GM21529 (cell line): ENCODE measurements around the gene CYTH2.
"Not testable (repeated sequence)": the region's sequence is repeated elsewhere in the genome, so short reads cannot be mapped to it uniquely, and the experiment has no call there.

ENCODE experiments used
- ATAC-seq: cut with Tn5 transposase; IDR thresholded peaks from one replicate; pipeline ENCODE4 v1.9.1; 2021; ENCODE audit not compliant: unreplicated experiment

CYTH2 gene

GRCh38 chr19:48477067-48477685 lies 8.0 kb downstream of the CYTH2 start:
- no peak for ATAC-seq

GRCh38 chr19:48477698-48478338 lies 8.6 kb downstream of the CYTH2 start:
- no peak for ATAC-seq

- no peak for ATAC-seq
Observed at GRCh38 chr19:48478339-48479256, 9.4 kb downstream of the CYTH2 start.

GRCh38 chr19:48479686-48480085 lies 10.5 kb downstream of the CYTH2 start:
- no peak for ATAC-seq

- no peak for ATAC-seq
Observed at GRCh38 chr19:48480183-48480557, 11.0 kb downstream of the CYTH2 start.

GRCh38 chr19:48480558-48481500 lies 11.7 kb downstream of the CYTH2 start:
- ATAC-seq: no peak

DNA sequence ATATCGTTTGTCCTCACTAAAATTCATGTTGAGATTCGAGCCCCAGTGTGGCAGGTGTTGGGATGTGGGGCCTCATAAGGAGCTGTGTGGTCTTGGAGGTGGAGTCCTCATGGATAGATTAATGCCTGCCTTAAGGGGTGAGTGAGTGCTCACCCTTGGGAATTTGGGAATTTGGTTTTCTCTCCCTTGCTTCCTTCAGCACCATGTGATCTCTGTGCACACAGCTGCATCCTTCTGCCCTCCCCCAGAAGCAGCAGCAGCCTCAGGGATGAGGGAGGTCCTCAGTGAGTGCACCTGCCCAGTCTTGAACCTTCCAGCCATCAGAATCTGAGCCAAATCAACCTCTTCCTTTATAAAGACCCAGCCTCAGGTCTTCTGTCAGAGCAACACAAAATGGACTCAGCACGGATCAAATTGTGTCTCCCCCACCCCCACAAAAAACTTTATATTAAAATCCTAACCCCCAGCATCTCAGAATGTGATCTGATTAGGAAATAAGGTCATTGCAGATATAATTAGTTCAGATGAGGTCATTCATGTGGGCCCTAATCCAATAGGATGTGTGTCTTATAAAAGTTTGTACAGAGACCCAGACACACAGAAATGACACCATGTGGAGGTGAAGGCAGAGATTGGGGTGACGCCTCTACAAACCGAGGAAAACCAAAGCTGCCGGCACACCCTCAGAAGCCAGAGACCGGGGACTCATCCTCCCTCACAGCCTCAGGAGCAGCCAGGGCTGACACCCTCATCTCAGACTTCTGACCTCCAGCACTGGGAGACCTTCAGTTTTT lies 12.9 kb downstream of the CYTH2 start:
- ATAC-seq: no peak

DNA sequence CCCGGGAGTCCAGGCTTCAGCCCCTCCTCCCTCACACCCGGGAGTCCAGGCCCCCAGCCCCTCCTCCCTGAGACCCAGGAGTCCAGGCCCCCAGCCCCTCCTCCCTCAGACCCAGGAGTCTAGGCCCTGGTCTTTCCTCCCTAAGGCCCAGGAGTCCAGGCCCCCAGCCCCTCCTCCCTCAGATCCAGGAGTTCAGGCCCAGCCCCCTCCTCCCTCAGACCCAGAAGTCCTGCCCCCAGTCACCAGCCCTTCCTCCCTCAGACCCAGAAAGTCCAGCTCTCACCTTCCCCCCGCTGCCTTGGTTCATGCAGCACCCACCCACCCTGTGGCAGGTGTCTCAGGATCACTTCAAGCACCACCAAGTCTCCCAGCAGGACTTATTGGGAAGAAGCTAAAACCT lies 14.1 kb downstream of the CYTH2 start:
- ATAC-seq: no peak

DNA sequence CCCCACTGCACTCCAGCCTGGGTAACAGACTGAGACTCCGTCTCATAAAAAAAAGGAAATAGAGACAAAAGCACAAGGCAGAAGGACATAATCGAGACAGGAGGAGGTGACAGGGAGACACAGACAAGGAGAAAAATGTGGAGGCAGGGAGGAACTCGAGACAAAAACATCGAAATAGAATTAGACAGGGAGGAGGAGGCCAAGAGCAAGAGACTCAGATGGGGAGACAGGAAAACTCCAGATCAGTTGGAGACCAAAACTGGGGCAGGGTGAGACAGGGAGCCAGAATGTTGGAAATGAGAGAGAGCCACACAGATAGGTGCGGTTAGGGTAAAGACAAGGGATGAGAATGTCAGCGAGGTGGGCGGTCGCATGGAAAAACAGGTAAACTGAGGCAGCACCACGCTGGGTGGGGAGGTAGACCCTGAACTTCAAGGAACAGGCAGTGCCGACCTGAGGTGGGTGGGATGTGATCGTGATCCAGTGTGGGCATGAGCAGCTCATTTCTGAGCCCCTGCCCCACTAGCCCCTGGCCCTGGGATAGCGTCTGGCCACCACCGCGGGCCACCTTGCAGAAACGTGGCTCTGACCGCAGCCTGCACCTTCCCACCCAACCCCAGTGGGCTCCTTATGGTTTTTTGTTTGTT lies 15.2 kb downstream of the CYTH2 start:
- ATAC-seq: no peak

GRCh38 chr19:48484931-48485612 lies 15.9 kb downstream of the CYTH2 start:
- ATAC-seq: no peak

DNA sequence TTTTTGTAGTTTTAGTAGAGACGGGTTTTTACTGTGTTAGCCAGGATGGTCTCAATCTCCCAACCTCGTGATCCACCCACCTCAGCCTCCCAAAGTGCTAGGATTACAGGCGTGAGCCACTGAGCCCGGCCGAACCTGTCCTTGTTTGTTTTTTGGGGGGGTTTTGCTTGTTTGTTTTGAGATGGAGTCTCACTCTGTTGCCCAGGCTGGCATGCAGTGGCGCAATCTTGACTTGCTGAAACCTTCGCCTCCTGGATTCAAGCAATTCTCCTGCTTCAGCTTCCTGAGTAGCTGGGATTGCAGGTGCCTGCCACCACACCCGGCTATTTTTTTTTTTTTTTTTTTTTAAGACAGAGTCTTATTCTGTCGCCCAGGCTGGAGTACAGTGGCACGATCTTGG lies 17.5 kb downstream of the CYTH2 start:
- not testable (repeated sequence) for ATAC-seq

DNA sequence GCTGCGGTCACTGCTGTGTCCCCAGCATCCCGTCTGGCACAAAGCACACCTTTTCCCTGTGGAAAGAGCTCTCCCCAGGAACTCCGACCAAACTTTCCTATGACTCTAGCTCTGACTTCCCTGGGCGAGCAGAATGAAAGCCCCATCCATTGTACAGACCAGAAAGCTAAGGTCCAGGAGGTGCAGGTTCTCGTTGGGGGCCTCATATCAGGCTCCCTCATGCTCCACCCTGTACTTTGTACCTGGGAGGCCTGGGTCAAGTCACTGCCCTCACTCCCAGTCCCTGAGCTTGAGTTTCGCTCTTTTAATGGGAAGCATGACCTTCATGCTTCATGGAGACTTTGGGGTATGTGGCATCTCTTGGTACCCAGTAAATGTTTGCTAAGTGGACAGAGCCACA lies 18.4 kb downstream of the CYTH2 start:
- no peak for ATAC-seq

GRCh38 chr19:48487948-48488347 lies 18.8 kb downstream of the CYTH2 start:
- no peak for ATAC-seq

DNA sequence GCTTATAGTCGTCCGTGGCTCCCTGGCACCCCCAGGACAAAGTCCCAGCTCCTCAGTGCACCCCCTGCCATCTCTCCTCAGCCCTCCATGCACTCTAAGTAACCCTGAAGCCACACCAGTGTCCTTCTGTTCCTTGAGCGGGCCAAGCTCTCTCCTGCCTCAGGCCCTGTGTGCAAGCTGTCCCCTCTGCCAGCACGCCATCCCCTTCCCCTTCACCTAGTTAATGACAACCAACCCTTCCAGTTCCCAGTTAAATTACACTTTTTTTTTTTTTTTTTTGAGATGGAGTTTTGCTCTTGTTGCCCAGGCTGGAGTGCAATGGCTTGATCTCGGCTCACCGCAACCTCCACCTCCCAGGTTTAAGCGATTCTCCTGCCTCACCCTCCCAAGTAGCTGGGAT lies 19.3 kb downstream of the CYTH2 start:
- ATAC-seq: not testable (repeated sequence)

DNA sequence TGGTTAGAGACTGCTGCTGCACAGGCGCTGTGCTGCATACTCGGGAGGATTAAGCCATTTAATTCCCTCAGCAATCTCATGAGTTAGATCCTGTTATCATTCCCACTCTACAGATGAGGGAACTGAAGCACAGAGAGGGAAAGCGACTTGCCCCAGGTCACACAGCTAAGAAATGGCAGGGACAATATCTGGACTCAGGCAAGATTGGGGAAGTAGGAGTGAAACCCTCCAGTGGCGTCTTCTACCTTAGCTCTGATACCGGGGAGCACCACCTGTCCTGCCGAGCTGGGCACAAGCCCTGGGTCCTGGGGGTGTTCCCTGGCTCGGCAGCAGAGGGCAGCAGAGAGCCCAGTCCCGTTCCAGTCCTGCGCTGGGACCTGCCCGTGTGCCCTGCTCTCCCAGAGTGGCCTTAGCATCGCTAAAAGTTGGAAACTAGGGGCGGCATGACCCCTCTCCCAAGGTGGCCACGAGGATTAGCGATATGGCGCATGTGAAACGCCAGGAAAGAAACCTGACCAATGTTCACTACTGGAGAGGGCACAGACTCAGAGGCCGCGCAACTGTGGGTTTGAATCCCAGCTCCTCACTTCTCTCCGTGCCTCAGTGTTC lies 20.5 kb downstream of the CYTH2 start:
- ATAC-seq: no peak

- no peak for ATAC-seq
Observed at GRCh38 chr19:48490981-48491792, 22.0 kb downstream of the CYTH2 start.

- ATAC-seq: no peak
Observed at GRCh38 chr19:48491793-48492123, 22.6 kb downstream of the CYTH2 start.
